Fibroblast of the aortic adventitia (primary cell): ENCODE data around the gene TCEAL5. TPM values are rescaled to one million over a fixed set of nuclear protein-coding genes. Genes with fewer than 3 reads are reported as not detected.
"Not testable (repeated sequence)": the region's sequence is repeated elsewhere in the genome, so short reads cannot be mapped to it uniquely, and the experiment has no call there.

Experiments used
- DNase-seq: peaks from one replicate; pipeline ENCODE4 v3.0.0-alpha.2; 2010; ENCODE audit warnings: low read depth
- H3K4me3 ChIP-seq: 2 replicates; pipeline ENCODE4 v1.5.1; 2011; ENCODE audit warnings: low read depth, mild to moderate bottlenecking, control low read depth, low read length, moderate library complexity
- total RNA-seq: library from RNA; depleted of rRNA; stranded (reverse); fragments of >200 nt; gene quantifications from 2 replicates; pipeline ENCODE4 v1.2.3, GENCODE V29; 2012; ENCODE audit warnings: low replicate concordance
- TF ChIP-seq, protein P1 (sequence below): IDR thresholded peaks from 2 replicates; pipeline ENCODE4 v1.5.1; 2011; ENCODE audit warnings: mild to moderate bottlenecking, low read length, control low read depth, inconsistent platforms; ENCODE audit not compliant: insufficient read depth

The TCEAL5 gene
- total RNA-seq, 1 donor, result not detected

DNA sequence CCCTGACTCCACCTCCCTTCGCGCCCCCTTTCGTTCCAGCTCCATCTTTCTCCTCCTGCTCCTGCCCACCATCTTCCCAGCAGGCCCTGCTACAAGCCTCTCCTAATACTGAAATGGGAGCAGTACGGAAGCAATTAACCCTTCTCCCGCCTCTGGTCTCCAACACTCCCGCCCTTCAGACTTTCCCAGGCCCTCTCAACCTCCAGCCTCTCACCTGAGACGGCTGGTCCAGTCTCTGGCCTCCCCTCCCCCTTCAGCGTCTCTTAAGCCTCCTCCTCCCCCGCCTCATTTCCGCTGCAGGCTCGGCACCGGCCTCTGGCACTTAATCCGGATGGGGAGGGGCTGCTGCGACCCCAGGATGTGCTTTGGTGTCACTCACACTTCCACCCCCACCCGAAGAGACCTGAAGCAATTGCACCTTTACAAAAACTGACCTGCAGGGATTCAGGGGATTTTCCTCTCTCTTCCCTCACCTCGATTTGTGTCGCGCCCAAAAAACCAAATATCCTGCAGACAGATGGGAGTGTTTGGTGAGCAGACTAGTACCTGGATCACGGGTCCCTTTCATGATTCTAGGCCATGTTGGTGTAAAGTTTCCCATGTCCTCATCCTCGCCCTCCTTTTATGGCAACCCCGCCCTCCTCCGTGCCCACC, 22.3 kb downstream of the TCEAL5 start:
- TF ChIP-seq, protein P1, sequence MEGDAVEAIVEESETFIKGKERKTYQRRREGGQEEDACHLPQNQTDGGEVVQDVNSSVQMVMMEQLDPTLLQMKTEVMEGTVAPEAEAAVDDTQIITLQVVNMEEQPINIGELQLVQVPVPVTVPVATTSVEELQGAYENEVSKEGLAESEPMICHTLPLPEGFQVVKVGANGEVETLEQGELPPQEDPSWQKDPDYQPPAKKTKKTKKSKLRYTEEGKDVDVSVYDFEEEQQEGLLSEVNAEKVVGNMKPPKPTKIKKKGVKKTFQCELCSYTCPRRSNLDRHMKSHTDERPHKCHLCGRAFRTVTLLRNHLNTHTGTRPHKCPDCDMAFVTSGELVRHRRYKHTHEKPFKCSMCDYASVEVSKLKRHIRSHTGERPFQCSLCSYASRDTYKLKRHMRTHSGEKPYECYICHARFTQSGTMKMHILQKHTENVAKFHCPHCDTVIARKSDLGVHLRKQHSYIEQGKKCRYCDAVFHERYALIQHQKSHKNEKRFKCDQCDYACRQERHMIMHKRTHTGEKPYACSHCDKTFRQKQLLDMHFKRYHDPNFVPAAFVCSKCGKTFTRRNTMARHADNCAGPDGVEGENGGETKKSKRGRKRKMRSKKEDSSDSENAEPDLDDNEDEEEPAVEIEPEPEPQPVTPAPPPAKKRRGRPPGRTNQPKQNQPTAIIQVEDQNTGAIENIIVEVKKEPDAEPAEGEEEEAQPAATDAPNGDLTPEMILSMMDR, result no peak
- peak; percentile 43 for DNase-seq

DNA sequence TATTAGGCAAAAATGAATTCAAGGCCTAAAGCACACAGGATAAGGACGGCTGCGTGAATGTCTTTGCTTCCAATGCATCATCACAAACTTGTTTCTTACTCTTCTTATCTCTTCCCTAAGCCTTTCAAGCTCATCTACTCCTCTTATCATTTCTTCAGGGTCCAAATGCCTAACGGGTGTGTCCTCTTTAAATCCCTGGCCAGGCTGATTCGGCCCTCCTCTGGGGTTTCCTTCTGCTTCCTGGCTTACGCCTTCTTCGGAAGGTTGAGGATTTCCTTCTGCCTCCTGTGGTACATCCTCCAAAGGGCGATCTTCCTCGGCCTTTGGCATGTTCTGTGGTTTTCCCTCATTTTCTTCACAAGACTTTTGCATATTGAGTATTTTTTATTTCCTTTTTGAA, 22.9 kb downstream of the TCEAL5 start:
- DNase-seq, result peak; percentile 32
- TF ChIP-seq, protein P1, result no peak
- H3K4me3 ChIP-seq, result peak overlapping the region; percentile 81

More for the DNA sequence above, 22.3 kb downstream of the TCEAL5 start:
- H3K4me3 ChIP-seq, result peak overlapping the region; percentile 81

DNA sequence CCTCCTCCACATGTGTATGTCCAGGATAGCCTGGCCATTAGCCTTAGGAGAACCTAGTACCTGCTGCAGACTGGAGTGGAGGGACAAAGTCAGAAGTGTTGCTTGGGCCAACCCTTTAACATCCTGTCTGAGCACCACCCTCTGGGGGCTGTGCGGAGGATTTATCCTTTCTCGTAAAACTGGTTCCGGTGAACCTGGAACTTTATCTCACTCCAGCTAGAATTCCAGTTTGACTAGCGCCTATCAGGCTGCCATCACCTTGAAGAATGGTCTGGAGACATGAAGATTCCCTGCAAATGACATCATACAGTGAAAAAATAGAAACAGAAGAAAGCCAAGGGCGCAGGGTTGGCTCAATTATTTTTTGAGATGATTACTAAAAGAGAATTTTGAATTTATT, 25.6 kb downstream of the TCEAL5 start:
- DNase-seq, result no peak
- TF ChIP-seq, protein P1, result no peak
- H3K4me3 ChIP-seq, result no peak overlapping the region

DNA sequence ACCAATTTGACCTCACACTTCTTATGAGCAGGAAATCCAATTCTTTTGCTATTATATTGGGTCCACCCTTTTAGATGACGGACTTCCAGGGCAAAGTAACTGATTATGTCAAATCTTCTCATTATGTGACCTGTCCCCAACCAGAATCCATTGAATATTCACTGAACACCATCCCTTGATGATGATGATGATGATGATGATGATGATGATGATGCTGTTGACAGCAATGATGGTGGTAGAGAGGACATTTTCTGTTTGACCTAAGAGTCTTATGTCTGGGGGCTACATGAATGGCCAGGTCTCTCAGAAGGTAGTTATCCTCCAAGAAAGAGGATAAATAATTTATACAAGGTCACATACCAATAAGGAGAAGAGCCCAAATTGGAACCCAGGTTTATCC, 26.7 kb downstream of the TCEAL5 start:
- no peak overlapping the region for H3K4me3 ChIP-seq
- TF ChIP-seq, protein P1, result no peak
- no peak for DNase-seq

DNA sequence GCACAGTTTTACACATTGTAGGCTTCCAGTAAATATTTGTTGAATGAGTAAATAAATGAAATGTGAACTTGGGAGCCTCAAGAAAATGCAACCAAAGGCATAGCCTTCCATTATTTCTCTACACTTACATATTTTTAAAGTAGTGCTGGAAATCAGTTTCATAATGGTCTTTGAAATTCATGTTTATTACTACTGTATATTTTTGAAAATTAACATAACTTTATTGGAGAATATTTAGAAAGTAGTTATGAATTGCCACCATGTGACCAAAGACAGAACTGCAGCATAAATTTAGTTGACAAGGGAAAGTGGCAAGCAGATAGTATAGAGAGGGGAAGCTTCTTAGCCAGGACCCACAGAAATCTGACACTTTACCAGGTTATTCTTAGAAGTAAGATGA, 28.0 kb downstream of the TCEAL5 start:
- H3K4me3 ChIP-seq, result no peak overlapping the region
- TF ChIP-seq, protein P1, result peak; percentile 60
- DNase-seq, result peak; percentile 47

DNA sequence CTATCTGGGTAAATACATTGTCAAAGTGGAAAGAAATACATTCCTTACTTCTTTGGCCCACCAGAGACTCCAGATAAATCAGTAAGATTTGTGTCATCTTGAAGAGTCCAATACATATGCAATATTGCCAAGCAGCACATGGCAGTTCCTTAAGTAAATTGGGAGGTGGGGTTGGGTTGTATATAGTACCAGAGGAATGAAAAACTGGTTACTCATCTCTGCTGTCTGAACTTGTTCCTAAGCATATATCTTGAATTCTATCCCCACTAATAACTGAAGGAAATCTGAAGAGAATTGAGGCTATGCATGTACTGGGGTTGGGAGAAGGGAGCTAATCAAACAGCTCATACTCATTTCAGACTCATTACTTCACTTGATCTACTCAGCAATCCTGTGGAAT, 36.4 kb downstream of the TCEAL5 start:
- no peak overlapping the region for H3K4me3 ChIP-seq
- TF ChIP-seq, protein P1, result no peak
- DNase-seq, result no peak

DNA sequence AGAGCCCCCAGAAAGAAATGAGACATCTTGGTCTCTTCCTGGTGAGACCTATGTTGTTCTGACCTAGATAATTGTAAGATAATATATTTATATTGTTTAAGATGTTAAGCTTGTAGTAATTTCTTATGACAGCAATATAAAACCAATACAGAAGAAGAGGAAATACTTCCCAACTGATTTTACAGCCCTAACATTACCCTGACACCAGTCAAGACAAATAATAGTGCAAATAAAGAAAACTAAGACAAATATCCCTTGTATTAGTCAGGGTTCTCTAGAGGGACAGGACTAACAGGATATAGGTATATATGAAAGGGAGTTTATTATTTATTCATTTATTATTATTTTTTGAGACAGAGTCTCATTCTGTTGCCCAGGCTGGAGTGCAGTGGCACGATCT, 40.3 kb downstream of the TCEAL5 start:
- H3K4me3 ChIP-seq, result no peak overlapping the region
- TF ChIP-seq, protein P1, result no peak
- DNase-seq, result no peak

DNA sequence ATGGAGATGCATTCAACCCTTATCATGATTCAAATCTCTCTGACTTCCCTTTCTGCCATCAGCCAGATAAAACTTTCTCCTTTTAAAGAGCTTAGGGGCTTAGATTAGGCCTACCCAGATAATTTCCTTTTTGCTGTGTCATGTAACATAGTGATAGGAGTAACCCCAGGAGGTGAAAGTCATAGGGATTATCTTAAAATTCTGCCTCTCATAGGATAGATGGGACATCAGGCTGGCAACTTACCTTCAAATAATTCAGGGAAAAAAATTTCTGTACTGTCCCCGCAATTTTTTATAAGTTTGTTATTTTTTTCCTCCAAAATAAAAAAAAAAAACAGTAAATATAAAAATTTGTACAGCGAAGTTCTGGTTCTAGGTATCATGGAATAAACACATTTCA, 40.9 kb downstream of the TCEAL5 start:
- DNase-seq, H3K4me3 ChIP-seq: not testable (repeated sequence)
